GM10847 (cell line): Measurements from ENCODE around the gene ERC1.

ENCODE experiments used
- POLR2A ChIP-seq: IDR thresholded peaks from 2 replicates; pipeline ENCODE4 v1.6.1; 2011; ENCODE audit not compliant: insufficient read length; ENCODE audit errors: extremely low read depth

The ERC1 gene

GRCh38 chr12:1502379-1502720 is 511.3 kb downstream of the ERC1 start:
- TF ChIP-seq POLR2A = no peak

DNA sequence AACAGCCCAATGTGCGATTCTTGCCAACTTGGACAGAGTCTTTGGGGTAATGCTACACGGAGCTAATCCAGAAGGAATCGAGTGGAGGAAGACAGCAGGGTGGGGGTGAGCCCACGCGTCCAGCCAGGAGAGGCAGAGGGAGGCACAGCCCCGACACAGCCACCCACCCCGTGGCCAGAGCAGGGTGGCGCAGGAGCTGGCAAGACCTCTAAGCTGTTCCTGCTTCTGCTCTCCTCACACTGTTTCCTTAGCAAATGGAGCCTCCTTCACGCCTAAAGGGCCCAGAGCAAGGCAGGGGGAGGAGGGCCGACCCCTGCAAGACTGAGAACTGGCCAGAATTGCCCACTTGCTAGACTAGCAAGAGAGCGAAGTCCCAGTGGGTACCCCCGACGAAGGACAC is 511.8 kb downstream of the ERC1 start:
- no peak for TF ChIP-seq POLR2A

DNA sequence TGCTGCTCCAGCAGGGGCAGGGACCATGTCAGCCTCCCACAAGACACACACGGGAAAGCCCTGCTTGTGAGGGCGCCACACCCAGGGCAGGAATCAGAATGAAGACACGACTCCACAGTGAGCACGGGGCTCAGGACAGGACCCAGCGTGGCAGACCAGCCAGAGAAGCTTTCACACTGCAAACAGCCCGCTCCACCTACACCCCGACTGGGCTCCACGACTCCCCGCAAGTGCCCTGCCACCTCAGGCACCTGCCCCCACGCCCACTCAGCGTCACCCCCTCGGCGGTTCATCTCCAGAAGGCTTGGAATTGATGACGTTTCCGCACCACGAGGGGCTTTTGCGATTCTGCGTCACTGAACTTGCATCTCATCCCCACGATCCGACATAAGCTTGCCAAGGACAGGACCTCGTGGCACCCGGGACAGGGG is 512.3 kb downstream of the ERC1 start:
- no peak for TF ChIP-seq POLR2A

- no peak for TF ChIP-seq POLR2A
These were observed 513.4 kb downstream of the ERC1 start for GRCh38 chr12:1504304-1504894.

DNA sequence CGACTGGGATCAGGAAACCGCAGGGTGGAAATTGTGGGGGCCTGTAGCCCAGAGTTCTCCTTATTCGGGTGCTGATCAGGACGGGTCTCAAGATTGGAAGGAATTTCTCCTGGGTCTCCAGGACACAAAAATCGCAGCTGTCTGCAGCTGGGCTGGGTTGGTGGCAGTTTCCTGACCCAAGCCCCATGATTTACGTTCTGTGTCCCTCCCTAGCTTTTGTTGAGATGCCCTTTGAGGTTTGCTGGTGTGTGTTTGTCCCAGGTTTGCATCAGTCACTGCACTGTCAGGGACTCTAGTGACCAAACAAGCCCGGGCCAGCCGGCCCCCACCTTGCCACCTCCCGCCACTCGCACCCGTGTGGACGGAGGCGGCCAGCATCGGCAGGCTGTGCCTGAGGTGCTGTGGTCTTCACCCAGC is 513.9 kb downstream of the ERC1 start:
- TF ChIP-seq POLR2A = no peak

GRCh38 chr12:1505576-1505975 is 514.6 kb downstream of the ERC1 start:
- no peak for TF ChIP-seq POLR2A

- no peak for TF ChIP-seq POLR2A
These were observed 516.3 kb downstream of the ERC1 start for GRCh38 chr12:1507308-1507707.

- TF ChIP-seq POLR2A = no peak
These were observed 518.5 kb downstream of the ERC1 start for GRCh38 chr12:1509413-1510052.

GRCh38 chr12:1510056-1510812 is 519.2 kb downstream of the ERC1 start:
- TF ChIP-seq POLR2A = no peak

DNA sequence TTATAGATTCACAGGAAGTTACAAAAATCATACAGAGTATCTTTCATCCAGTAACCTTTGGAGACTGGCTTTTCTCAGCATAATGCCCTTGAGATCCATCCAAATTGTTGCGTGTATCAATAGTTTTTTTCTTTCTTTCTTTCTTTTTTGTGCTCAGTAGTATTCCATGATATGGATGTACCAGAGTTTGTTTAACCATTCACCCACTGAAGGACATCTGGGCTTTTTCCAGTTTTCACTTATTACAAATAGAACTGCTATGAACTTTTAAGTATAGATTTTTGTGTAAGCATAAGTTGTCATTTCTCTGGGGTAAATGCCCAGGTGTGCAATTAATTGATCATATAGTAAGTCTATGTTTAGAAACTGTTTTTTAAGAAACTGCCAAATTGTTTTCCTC is 524.0 kb downstream of the ERC1 start:
- TF ChIP-seq POLR2A = no peak

DNA sequence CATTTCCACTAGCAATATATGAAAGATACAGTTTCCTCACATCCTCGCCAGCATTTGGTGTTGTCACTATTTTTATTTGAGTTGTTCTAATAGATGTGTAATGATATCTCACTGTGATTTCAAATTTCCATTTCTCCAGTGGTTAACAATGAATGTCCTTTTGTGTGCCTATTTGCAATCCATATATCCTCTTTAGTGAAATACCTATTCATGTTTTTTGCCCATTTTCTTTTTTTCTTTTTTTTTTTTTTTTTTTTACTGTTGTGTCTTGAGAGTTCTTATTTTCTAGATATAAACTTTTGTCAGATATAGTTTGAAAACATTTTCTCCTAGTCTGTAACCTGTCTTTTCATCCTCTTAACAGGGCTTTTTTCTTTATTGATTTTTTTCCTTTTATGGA is 524.4 kb downstream of the ERC1 start:
- no peak for TF ChIP-seq POLR2A

DNA sequence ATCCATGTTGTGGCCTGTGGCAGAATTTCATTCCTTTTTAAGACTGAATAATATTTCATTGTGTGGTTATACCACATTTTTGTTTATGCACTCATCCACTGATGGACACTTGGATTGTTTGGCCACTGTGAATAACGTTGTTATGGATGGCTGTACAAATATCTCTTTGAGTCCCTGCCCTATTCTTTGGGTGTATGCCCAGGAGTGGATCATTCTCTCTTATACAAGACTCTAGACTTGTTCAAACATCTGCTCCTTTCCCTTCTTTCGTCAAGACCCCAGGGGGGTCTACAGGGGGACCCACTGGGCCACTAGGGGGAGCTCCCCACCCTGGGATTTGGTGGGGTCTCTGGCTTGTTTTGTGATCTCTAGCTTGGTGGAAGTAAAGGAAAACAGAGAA is 526.0 kb downstream of the ERC1 start:
- no peak for TF ChIP-seq POLR2A

DNA sequence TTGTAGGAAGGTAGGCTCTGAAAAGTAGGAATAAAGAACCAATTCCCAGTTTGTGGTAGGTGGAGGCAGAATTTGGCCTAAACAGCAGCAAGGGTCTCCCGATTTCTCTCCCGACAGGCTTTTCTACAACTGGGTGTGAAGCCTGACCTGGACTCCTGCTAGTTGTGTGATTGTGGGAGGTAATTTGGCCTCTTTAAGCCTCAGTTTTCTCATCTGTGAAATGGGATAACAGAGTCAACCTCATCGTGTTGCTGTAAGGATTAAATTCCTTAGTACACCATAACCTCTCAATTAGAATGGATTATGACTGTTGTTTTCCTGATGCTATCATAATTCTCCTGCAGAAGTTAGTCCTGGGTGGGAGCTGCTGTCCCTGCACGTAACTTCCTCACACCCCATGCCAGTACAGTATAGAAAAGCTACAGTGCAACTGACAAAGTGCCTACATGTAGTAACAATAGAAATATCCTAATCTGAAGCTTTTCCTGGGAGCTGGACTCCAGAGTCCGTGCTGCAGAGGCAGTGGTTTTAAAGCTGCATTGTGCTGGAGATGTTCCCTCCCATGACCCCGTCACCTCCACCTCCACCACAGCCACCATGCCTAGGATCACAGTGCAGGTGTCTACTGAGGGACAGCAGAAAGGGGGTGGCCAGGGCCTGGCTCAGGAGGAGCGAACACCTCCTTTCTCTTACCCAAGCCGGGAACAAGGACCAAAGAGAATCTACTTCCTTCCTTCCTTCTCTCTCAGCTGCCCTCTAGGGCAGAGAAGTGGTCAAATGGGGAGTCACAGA is 526.9 kb downstream of the ERC1 start:
- no peak for TF ChIP-seq POLR2A

DNA sequence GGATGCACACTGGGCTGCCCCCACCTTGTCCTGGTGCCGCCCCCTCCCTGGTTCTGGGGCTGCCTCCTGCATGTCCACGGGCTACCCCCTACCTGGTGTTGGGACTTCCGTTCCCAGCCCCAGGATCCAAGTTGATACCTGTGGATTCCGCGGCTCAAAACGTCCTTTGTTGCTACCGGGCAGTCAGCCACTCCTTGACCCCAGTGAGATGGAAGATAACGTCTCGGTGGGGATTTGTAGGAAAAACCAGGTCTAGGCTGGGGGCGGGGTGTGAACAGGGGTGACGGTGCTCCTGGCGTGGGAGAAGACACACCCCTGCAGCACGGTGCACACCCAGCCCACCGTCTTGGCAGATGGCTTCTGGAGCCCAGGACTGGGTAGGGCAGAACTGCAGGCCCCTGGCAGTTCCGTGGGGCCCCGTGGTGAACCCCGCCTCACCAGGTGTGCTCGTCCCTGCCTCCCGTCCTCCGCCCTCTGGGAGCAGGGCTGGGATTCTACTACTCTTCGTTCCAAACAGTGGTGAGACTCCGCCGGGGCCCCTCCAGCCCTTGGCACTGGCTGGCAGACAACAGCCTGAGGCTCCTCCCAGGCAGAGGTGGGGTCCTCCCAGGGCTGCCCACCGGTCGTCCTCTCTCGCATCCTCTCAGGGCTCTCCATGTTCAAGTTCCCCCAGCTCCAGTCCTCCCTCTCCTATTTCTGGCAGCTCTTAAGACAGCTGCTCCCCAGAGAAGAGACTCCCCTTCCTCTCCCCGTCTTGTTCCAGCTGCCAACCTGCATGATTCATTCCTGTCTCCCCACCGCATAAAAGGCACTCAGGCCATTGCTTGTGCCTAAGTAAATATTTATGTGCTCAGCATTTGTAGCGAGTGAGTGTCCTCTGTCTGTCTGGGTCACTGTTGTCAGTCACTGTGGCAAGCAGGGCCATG is 527.8 kb downstream of the ERC1 start:
- no peak for TF ChIP-seq POLR2A

DNA sequence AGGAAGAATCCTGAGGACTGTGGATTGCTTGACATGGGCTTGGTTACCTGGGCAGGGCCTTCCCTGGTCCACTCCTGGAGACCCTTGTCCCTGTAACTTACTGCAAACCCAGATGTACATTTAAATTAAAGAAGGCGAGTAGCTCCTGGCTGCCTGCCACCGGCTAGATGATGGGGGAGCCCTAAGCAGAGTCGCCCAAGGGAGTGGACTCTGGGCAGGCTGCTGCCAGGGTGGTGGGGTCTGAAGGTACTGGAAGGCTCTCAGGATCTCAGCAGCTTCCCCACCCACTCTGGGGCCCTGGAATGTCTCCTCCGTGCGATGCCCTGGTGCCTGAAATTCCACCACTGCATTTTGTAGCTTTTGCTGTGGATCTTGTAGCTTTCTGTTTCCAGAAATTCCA is 528.6 kb downstream of the ERC1 start:
- TF ChIP-seq POLR2A = no peak

- TF ChIP-seq POLR2A = no peak
These were observed 532.0 kb downstream of the ERC1 start for GRCh38 chr12:1523046-1523445.
